Caco-2 (cell line): ENCODE measurements around the gene DIP2A. TPM values are rescaled to one million over a fixed set of nuclear protein-coding genes. Genes with fewer than 3 reads are reported as not detected.

ENCODE experiments used
- BruUV-seq: library from RNA; stranded (reverse); fragments of 400-500 nt; replicated peaks from 2 replicates; lab custom pipeline; 2021; lab: Mats Ljungman, UMichigan
- CTCF ChIA-PET: fragments of 300-600 bp; sonication (Branson Sonifier 250); formaldehyde crosslinking; loops from one replicate; lab custom pipeline; 2022; ENCODE audit warnings: antibody characterized with exemption; lab: Charles Lee
- POLR2A ChIA-PET: fragments of 300-600 bp; sonication (Branson Sonifier 250); formaldehyde crosslinking; loops from one replicate; lab custom pipeline; 2022; ENCODE audit warnings: antibody characterized with exemption; lab: Charles Lee
- DNase-seq, 2 experiments: peaks; one replicate each; pipeline versions ENCODE4 v3.0.0 to v3.0.0-alpha.2; 2020 to 2022
- H3K27me3 ChIP-seq: replicated peaks from 2 replicates; pipeline ENCODE4 v1.6.0; 2011; ENCODE audit warnings: low read length; ENCODE audit not compliant: control insufficient read depth, insufficient read depth
- H3K36me3 ChIP-seq: 2 replicates; pipeline ENCODE4 v1.5.1; 2011; ENCODE audit warnings: low read length; ENCODE audit not compliant: control insufficient read depth, insufficient read depth
- H3K4me1 ChIP-seq: fragments of 250-450 bp; sonication (Bioruptor Pico); 2 replicates; pipeline ENCODE4 v1.5.1; 2020; ENCODE audit warnings: mild to moderate bottlenecking
- H3K4me3 ChIP-seq: 2 replicates; pipeline ENCODE4 v1.5.1; 2011; ENCODE audit warnings: low read depth, mild to moderate bottlenecking, control low read depth, low read length
- H3K9me3 ChIP-seq: fragments of 250-450 bp; sonication (Bioruptor Pico); 2 replicates; pipeline ENCODE4 v1.5.1; 2020; ENCODE audit warnings: mild to moderate bottlenecking, moderate library complexity
- H3K27ac Mint-ChIP-seq: one replicate; pipeline ENCODE4 v1.8.0; 2022; ENCODE audit warnings: mixed read lengths; ENCODE audit not compliant: unreplicated experiment
- H3K27me3 Mint-ChIP-seq: one replicate; pipeline ENCODE4 v1.8.0; 2022; ENCODE audit warnings: mixed read lengths; ENCODE audit not compliant: insufficient read depth, unreplicated experiment
- H3K36me3 Mint-ChIP-seq: one replicate; pipeline ENCODE4 v1.8.0; 2022; ENCODE audit warnings: mild to moderate bottlenecking, mixed read lengths; ENCODE audit not compliant: insufficient read depth, unreplicated experiment
- H3K4me1 Mint-ChIP-seq: one replicate; pipeline ENCODE4 v1.8.0; 2022; ENCODE audit warnings: low read depth, mixed read lengths; ENCODE audit not compliant: unreplicated experiment
- H3K4me3 Mint-ChIP-seq: one replicate; pipeline ENCODE4 v1.8.0; 2022; ENCODE audit warnings: mild to moderate bottlenecking, moderate library complexity, mixed read lengths; ENCODE audit not compliant: unreplicated experiment
- H3K9me3 Mint-ChIP-seq: one replicate; pipeline ENCODE4 v1.8.0; 2022; ENCODE audit warnings: mixed read lengths; ENCODE audit not compliant: unreplicated experiment
- intact Hi-C: fragments of 100-400 bp; cut with micrococcal nuclease; formaldehyde crosslinking; loops from one replicate; pipeline ENCODE4 v1.10.0; 2022; ENCODE audit not compliant: unreplicated experiment
- total RNA-seq: library from RNA; stranded (reverse); gene quantifications from 2 replicates; pipeline ENCODE4 v1.2.3, GENCODE V29; 2022
- TF ChIP-seq, protein P1 (sequence below), 2 experiments: fragments of 200-600 bp in 1 of 2; IDR thresholded peaks; 1 replicate in 1 of 2; 2 replicates in 1 of 2; pipeline versions ENCODE4 v1.5.1 to v1.8.0; 2011 to 2022; ENCODE audit warnings: antibody characterized with exemption in 1 of 2, control low read depth in 1 of 2, inconsistent platforms in 1 of 2, low read depth in 1 of 2, low read length in 1 of 2, mild to moderate bottlenecking in 1 of 2, moderate library complexity in 1 of 2; ENCODE audit not compliant: insufficient read depth in 1 of 2, severe bottlenecking in 1 of 2, unreplicated experiment in 1 of 2

The DIP2A gene
- total RNA-seq, 1 experiment from 2014 or later = 44.6 TPM

DNA sequence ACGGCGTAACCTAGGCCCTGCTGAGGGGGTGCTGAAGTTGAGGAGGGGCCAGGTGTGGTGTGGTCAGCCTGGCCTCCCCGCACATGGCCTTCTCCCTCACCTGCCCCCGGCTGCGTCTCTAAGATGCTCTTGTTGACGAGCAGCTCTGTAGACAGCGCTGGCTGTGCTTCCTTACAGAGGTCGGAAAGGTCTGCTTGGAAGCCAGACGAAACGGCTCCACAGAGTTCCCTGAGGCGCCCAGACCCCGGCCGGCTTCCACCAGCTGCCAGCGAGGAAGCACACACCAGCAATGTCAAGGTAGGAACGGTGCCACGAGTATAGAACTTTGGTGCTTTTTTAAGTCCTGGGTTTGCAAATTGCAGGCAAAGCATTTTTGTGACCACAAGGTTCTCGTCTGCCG is 18.8 kb upstream of the DIP2A start:
- Histone ChIP-seq H3K36me3 (no peaks in the 10 kb centered on the region), H3K9me3 (no peaks in the 10 kb centered on the region), H3K27me3 (no peaks in the 10 kb centered on the region), H3K4me3 (no peak overlapping the region), H3K4me1 (no peaks in the 10 kb centered on the region)
- TF ChIP-seq, protein P1, sequence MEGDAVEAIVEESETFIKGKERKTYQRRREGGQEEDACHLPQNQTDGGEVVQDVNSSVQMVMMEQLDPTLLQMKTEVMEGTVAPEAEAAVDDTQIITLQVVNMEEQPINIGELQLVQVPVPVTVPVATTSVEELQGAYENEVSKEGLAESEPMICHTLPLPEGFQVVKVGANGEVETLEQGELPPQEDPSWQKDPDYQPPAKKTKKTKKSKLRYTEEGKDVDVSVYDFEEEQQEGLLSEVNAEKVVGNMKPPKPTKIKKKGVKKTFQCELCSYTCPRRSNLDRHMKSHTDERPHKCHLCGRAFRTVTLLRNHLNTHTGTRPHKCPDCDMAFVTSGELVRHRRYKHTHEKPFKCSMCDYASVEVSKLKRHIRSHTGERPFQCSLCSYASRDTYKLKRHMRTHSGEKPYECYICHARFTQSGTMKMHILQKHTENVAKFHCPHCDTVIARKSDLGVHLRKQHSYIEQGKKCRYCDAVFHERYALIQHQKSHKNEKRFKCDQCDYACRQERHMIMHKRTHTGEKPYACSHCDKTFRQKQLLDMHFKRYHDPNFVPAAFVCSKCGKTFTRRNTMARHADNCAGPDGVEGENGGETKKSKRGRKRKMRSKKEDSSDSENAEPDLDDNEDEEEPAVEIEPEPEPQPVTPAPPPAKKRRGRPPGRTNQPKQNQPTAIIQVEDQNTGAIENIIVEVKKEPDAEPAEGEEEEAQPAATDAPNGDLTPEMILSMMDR (IDR thresholded peaks at IDR 0.05; ENCODE audit: insufficient read depth in 1 of 2, low read depth in 1 of 2, low read length in 1 of 2, severe bottlenecking in 1 of 2, unreplicated experiment in 1 of 2) = no peak
- no peak overlapping the region for H3K27ac Mint-ChIP-seq
- CTCF ChIA-PET = no interaction called here
- peaks cover 77% of the 10 kb centered on the region for H3K36me3 Mint-ChIP-seq
- intact Hi-C loops = no loop called here
- BruUV-seq = no TSS peak
- POLR2A ChIA-PET = no interaction called here
- no peaks in the 10 kb centered on the region for H3K9me3 Mint-ChIP-seq
- no peaks in the 10 kb centered on the region for H3K27me3 Mint-ChIP-seq
- DNase-seq = no peak
- no peak overlapping the region for H3K4me3 Mint-ChIP-seq
- no peaks in the 10 kb centered on the region for H3K4me1 Mint-ChIP-seq

DNA sequence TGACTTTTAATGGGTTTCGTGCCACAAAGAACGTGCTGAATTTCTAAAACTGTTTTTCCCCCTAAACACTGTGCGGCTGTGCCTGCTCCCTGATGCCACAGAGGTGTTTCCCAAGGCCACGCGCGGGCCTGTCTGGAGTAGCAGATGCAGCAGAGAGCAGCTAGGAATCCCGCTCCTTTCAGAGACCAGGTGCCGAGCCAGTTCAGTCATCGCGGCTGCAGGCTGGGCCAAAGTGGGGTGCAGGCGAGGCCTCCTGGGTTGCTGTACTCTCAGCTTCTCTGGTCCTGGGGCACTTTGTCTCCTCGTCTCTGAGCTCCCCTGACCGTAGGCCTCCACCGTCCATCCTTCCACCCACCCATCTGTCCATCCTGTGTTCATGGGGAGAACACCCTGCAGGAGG is 17.4 kb upstream of the DIP2A start:
- no peaks in the 10 kb centered on the region for H3K27me3 ChIP-seq
- H3K9me3 ChIP-seq = no peaks in the 10 kb centered on the region
- no TSS peak for BruUV-seq
- H3K4me1 Mint-ChIP-seq = no peaks in the 10 kb centered on the region
- ChIA-PET CTCF (no interaction called here), POLR2A (no interaction called here)
- DNase-seq = no peak
- no peaks in the 10 kb centered on the region for H3K27me3 Mint-ChIP-seq
- intact Hi-C loops = no loop called here
- peaks cover 75% of the 10 kb centered on the region for H3K36me3 Mint-ChIP-seq
- H3K9me3 Mint-ChIP-seq = no peaks in the 10 kb centered on the region
- H3K4me3 ChIP-seq = no peak overlapping the region
- H3K36me3 ChIP-seq = no peaks in the 10 kb centered on the region
- H3K4me3 Mint-ChIP-seq = no peak overlapping the region
- no peaks in the 10 kb centered on the region for H3K4me1 ChIP-seq
- TF ChIP-seq, protein P1 (IDR thresholded peaks at IDR 0.05; ENCODE audit: insufficient read depth in 1 of 2, low read depth in 1 of 2, low read length in 1 of 2, severe bottlenecking in 1 of 2, unreplicated experiment in 1 of 2) = no peak
- no peak overlapping the region for H3K27ac Mint-ChIP-seq

DNA sequence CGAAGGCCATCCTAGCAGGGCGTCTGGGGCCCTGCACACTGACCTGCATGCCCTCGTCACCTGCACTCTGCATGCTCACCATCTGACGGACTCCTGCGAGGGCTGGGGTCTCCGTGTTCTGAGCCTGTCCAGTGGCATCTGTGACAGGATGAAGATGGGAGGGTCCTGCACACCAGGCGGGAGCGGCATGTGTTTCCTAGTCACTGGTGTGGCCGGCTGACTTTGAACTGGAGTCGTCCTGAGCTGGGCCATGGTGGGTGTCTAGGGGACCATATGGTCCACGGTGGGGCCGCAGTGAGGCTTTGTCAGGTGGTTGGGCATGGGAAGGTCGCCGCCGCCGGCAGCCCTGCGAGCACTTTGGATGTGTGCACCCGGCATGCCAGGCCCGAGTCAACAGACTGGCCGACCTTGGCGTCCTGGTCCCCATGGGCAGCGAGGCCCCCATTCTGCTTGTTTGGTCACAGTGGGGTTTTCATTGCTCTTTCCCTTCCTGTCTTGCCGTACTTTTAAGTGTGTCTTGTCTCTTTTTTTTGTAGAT is 16.7 kb upstream of the DIP2A start:
- Histone ChIP-seq H3K4me1 (no peaks in the 10 kb centered on the region), H3K27me3 (no peaks in the 10 kb centered on the region), H3K9me3 (no peaks in the 10 kb centered on the region), H3K36me3 (no peaks in the 10 kb centered on the region), H3K4me3 (no peak overlapping the region)
- H3K27ac Mint-ChIP-seq = peak overlapping the region; percentile 50
- no peaks in the 10 kb centered on the region for H3K27me3 Mint-ChIP-seq
- no TSS peak for BruUV-seq
- no peaks in the 10 kb centered on the region for H3K9me3 Mint-ChIP-seq
- ChIA-PET CTCF (no interaction called here), POLR2A (no interaction called here)
- H3K36me3 Mint-ChIP-seq = peaks cover 73% of the 10 kb centered on the region
- intact Hi-C loops = no loop called here
- DNase-seq = no peak
- TF ChIP-seq, protein P1 (IDR thresholded peaks at IDR 0.05; ENCODE audit: insufficient read depth in 1 of 2, low read depth in 1 of 2, low read length in 1 of 2, severe bottlenecking in 1 of 2, unreplicated experiment in 1 of 2) = no peak
- no peaks in the 10 kb centered on the region for H3K4me1 Mint-ChIP-seq
- H3K4me3 Mint-ChIP-seq = no peak overlapping the region
